Kidney (tissue), 14 donors: ENCODE results near the gene DUSP22. TPM values are rescaled to one million over a fixed set of nuclear protein-coding genes. Genes with fewer than 3 reads are reported as not detected.

Experiments
- DNase-seq, 5 donors: peaks; one replicate each; pipeline ENCODE4 v3.0.0-alpha.2; 2013 to 2020
- FAIRE-seq: peaks from 2 replicates; lab custom pipeline; 2012; peaks lifted over from hg19 to GRCh38; lab: Jason Lieb, UNC
- H3K27ac ChIP-seq, 2 donors: one replicate each; pipeline ENCODE4 v1.7.0; 2013; ENCODE audit warnings: low read depth in 2 of 2, low read length in 2 of 2, inconsistent platforms in 1 of 2
- H3K27me3 ChIP-seq: one replicate; pipeline ENCODE4 v1.7.1; 2013; ENCODE audit warnings: low read length, inconsistent platforms; ENCODE audit not compliant: control insufficient read depth, insufficient read depth
- H3K36me3 ChIP-seq, 3 donors: one replicate each; pipeline versions ENCODE4 v1.7.0 to v1.7.1; 2013; ENCODE audit warnings: low read length in 3 of 3, control low read depth in 1 of 3, inconsistent platforms in 1 of 3; ENCODE audit not compliant: insufficient read depth in 3 of 3, control insufficient read depth in 2 of 3
- H3K4me1 ChIP-seq, 3 donors: one replicate each; pipeline versions ENCODE4 v1.7.0 to v1.7.1; 2013; ENCODE audit warnings: low read length in 3 of 3, inconsistent platforms in 1 of 3, low read depth in 1 of 3; ENCODE audit not compliant: control insufficient read depth in 2 of 3, insufficient read depth in 2 of 3
- H3K4me3 ChIP-seq, 3 donors: one replicate each; pipeline versions ENCODE4 v1.7.0 to v1.8.1; 2013; ENCODE audit warnings: low read length in 3 of 3, control low read depth in 1 of 3, inconsistent platforms in 1 of 3
- H3K9ac ChIP-seq, 3 donors: one replicate each; pipeline versions ENCODE4 v1.7.0 to v1.7.1; 2013; ENCODE audit warnings: low read length in 3 of 3, control low read depth in 1 of 3, inconsistent platforms in 1 of 3
- H3K9me3 ChIP-seq, 3 donors: one replicate each; pipeline versions ENCODE4 v1.7.0 to v1.7.1; 2013; ENCODE audit warnings: low read length in 3 of 3, control low read depth in 1 of 3, inconsistent platforms in 1 of 3; ENCODE audit not compliant: control insufficient read depth in 2 of 3, insufficient read depth in 1 of 3
- intact Hi-C: fragments of 100-400 bp; cut with DNase I; formaldehyde crosslinking; loops from one replicate; pipeline ENCODE4 v1.11.1; 2022
- polyA plus RNA-seq: library from polyadenylated mRNA; stranded (reverse); fragments of 350-450 nt; fragmentation: Illumina TruSeq; extraction: RNeasy Lipid Tissue Mini Kit (QIAGEN cat#74804); gene quantifications from one replicate; pipeline ENCODE4 v1.2.3, GENCODE V29; 2014; ENCODE audit warnings: low read depth, low replicate concordance; ENCODE audit not compliant: insufficient read depth
- total RNA-seq: library from RNA; stranded (reverse); fragmentation: NEBNext Ultra II Directional; extraction: Animal tissue kit (Norgen Biotek cat#: 25700); gene quantifications from one replicate; pipeline ENCODE4 v1.2.1, GENCODE V29; 2021
- TF ChIP-seq, protein P1 (sequence below): IDR thresholded peaks from 3 replicates; pipeline ENCODE4 v1.5.1; 2012; ENCODE audit warnings: mild to moderate bottlenecking, moderate library complexity, borderline replicate concordance; ENCODE audit not compliant: insufficient read depth; ENCODE audit errors: extremely low read depth
- donor health status: control.
- donor health status: control.
- donor health status: control.
- donor health status: control.
- donor health status: control.
- donor health status: DM: yes; HTN: yes; CAD: no.
- donor health status: Normal renal cell carcinoma (clear cell type).

DUSP22 gene
- total and polyA plus RNA-seq, 2 donors from 2014 or later = 24.0 to 60.7 TPM

DNA sequence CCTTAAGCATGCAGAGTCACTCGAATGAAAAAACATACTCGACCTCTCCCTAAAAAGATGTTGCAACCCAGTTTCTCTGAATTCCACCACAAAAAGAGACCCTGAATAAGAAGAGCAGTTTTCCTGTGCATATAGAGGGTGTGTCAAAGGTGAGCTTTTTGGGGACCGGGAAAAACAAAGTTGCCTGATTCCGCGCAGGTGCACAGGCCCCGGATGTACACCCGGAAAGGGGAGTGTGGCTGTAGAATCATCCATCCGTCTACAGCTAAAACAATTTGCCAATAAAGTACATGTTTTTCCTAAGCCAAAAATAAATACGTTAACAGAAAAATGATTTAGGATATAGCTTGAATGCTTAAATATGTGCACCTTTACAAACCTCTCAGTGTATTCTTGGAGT, 58.1 kb downstream of the DUSP22 start:
- peak in 1 of 5 donors; percentile 27 for DNase-seq
- Histone ChIP-seq H3K9ac (no peak overlapping the region), H3K27ac (no peak overlapping the region), H3K4me3 (no peak overlapping the region), H3K36me3 (peaks cover 0 to 6% (median 6%) of the 10 kb centered on the region in 3 donors), H3K4me1 (no peaks in the 10 kb centered on the region), H3K9me3 (no peaks in the 10 kb centered on the region), H3K27me3 (no peaks in the 10 kb centered on the region)
- no peak for FAIRE-seq
- TF ChIP-seq, protein P1, sequence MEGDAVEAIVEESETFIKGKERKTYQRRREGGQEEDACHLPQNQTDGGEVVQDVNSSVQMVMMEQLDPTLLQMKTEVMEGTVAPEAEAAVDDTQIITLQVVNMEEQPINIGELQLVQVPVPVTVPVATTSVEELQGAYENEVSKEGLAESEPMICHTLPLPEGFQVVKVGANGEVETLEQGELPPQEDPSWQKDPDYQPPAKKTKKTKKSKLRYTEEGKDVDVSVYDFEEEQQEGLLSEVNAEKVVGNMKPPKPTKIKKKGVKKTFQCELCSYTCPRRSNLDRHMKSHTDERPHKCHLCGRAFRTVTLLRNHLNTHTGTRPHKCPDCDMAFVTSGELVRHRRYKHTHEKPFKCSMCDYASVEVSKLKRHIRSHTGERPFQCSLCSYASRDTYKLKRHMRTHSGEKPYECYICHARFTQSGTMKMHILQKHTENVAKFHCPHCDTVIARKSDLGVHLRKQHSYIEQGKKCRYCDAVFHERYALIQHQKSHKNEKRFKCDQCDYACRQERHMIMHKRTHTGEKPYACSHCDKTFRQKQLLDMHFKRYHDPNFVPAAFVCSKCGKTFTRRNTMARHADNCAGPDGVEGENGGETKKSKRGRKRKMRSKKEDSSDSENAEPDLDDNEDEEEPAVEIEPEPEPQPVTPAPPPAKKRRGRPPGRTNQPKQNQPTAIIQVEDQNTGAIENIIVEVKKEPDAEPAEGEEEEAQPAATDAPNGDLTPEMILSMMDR = no peak
- intact Hi-C loops = no loop called here

DNA sequence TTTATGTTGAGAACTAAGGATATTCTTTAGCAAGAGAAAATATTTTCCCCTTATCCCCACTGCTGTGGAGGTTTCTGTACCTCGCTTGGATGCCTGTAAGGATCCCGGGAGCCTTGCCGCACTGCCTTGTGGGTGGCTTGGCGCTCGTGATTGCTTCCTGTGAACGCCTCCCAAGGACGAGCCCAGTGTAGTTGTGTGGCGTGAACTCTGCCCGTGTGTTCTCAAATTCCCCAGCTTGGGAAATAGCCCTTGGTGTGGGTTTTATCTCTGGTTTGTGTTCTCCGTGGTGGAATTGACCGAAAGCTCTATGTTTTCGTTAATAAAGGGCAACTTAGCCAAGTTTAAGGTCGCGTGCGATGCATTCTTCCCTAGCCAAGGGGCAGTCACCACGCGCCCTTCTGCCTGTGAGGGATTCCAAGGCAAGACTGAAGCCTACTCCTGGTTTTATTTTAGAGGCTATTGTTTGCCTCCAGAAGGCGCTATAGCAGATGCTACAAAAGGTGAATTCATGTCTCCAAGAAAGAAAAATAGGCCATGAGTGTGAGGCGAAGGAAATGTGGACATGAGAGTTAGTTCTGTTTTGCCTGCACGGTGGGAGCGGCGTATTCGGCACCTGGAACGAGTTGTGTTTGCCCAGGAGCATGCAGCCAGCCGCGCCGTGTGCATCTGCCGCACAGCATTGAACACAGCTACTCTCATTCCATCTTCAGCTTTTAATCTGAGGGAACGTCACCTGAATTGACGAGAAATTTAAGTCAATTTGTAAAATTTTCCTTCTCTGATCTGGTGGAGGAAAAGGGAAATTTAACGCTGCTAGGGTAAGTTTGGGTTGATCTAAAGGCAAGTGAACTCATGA, 59.0 kb downstream of the DUSP22 start:
- Histone ChIP-seq H3K4me3 (no peak overlapping the region), H3K27ac (no peak overlapping the region), H3K36me3 (peaks cover 0 to 6% (median 6%) of the 10 kb centered on the region in 3 donors), H3K27me3 (no peaks in the 10 kb centered on the region), H3K4me1 (no peaks in the 10 kb centered on the region), H3K9ac (no peak overlapping the region), H3K9me3 (no peaks in the 10 kb centered on the region)
- TF ChIP-seq, protein P1 = no peak
- FAIRE-seq (no peak), DNase-seq (peak in 1 of 5 donors; percentile 59)
- intact Hi-C loops = no loop called here

DNA sequence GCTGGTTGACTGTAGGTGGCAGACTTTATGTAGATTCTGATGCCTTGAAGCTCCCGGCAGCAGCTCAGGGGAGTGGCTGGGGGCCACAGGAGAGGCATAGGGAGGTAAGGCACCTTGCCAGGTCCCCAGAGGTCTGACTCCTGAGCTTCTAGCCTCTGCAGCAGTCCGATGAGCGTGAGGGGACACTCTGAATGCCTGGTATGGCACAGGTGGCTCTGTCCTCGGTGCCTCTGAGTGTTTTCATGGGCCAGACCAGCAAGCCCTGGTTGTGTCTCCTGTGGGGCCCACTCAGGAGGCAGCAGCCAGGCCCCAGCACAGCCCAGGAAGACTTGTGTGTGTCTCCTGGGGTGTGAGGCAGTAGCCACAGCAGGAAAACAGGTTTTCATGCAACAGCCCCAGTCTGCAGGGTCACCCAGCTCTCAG, 59.6 kb downstream of the DUSP22 start:
- Histone ChIP-seq H3K27ac (no peak overlapping the region), H3K9me3 (no peaks in the 10 kb centered on the region), H3K4me1 (no peaks in the 10 kb centered on the region), H3K4me3 (no peak overlapping the region), H3K27me3 (no peaks in the 10 kb centered on the region), H3K36me3 (peaks cover 0 to 6% (median 6%) of the 10 kb centered on the region in 3 donors), H3K9ac (no peak overlapping the region)
- TF ChIP-seq, protein P1 = no peak
- intact Hi-C loops = no loop called here
- DNase-seq = no peak
- FAIRE-seq = no peak
